ENCODE data around the gene ERBB4. TPM values are rescaled to one million over a fixed set of nuclear protein-coding genes. Genes with fewer than 3 reads are reported as not detected.
"Not testable (repeated sequence)": the region's sequence is repeated elsewhere in the genome, so short reads cannot be mapped to it uniquely, and the experiment has no call there.

Gene ERBB4
- total RNA-seq, 1 donor from 2014 or later = 2.6 TPM

GRCh38 chr2:212107989-212108388 is 430.6 kb downstream of the ERBB4 start:
- Histone ChIP-seq H3K36me3 (ENCODE audit: control insufficient read depth, insufficient read depth, low read length) (no peaks in the 10 kb centered on the region), H3K4me3 (ENCODE audit: low read depth, low read length) (no peak overlapping the region)
- no peak for DNase-seq (ENCODE audit: low read depth)

GRCh38 chr2:212107014-212107413 is 431.6 kb downstream of the ERBB4 start:
- no peak for TF ChIP-seq CTCF (IDR thresholded peaks at IDR 0.05; ENCODE audit: insufficient read depth, low read length, poor library complexity, severe bottlenecking)

More at GRCh38 chr2:212107989-212108388, 430.6 kb downstream of the ERBB4 start:
- no peaks in the 10 kb centered on the region for H3K27me3 ChIP-seq (ENCODE audit: control insufficient read depth, insufficient read depth, low read length)
- no peak for TF ChIP-seq CTCF (IDR thresholded peaks at IDR 0.05; ENCODE audit: insufficient read depth, low read length, poor library complexity, severe bottlenecking)

GRCh38 chr2:212106536-212106935 is 432.1 kb downstream of the ERBB4 start:
- DNase-seq (ENCODE audit: low read depth); H3K4me3 ChIP-seq (ENCODE audit: low read depth, low read length); H3K36me3 ChIP-seq (ENCODE audit: control insufficient read depth, insufficient read depth, low read length); H3K27me3 ChIP-seq (ENCODE audit: control insufficient read depth, insufficient read depth, low read length): not testable (repeated sequence)

More at GRCh38 chr2:212107014-212107413, 431.6 kb downstream of the ERBB4 start:
- Histone ChIP-seq H3K4me3 (ENCODE audit: low read depth, low read length) (no peak overlapping the region), H3K27me3 (ENCODE audit: control insufficient read depth, insufficient read depth, low read length) (no peaks in the 10 kb centered on the region), H3K36me3 (ENCODE audit: control insufficient read depth, insufficient read depth, low read length) (no peaks in the 10 kb centered on the region)
- DNase-seq (ENCODE audit: low read depth) = no peak

GRCh38 chr2:212099658-212100057 is 438.9 kb downstream of the ERBB4 start:
- DNase-seq (ENCODE audit: low read depth) = no peak
- TF ChIP-seq CTCF (IDR thresholded peaks at IDR 0.05; ENCODE audit: insufficient read depth, low read length, poor library complexity, severe bottlenecking) = no peak
- no peaks in the 10 kb centered on the region for H3K27me3 ChIP-seq (ENCODE audit: control insufficient read depth, insufficient read depth, low read length)
- H3K36me3 ChIP-seq (ENCODE audit: control insufficient read depth, insufficient read depth, low read length) = no peaks in the 10 kb centered on the region
- no peak overlapping the region for H3K4me3 ChIP-seq (ENCODE audit: low read depth, low read length)

- Histone ChIP-seq H3K27me3 (ENCODE audit: control insufficient read depth, insufficient read depth, low read length) (no peaks in the 10 kb centered on the region), H3K36me3 (ENCODE audit: control insufficient read depth, insufficient read depth, low read length) (no peaks in the 10 kb centered on the region), H3K4me3 (ENCODE audit: low read depth, low read length) (no peak overlapping the region)
- TF ChIP-seq CTCF (IDR thresholded peaks at IDR 0.05; ENCODE audit: insufficient read depth, low read length, poor library complexity, severe bottlenecking) = no peak
- DNase-seq (ENCODE audit: low read depth) = no peak
Observed at GRCh38 chr2:212098966-212099365, 439.6 kb downstream of the ERBB4 start.

- no peak for DNase-seq (ENCODE audit: low read depth)
- no peak overlapping the region for H3K4me3 ChIP-seq (ENCODE audit: low read depth, low read length)
- no peaks in the 10 kb centered on the region for H3K27me3 ChIP-seq (ENCODE audit: control insufficient read depth, insufficient read depth, low read length)
- TF ChIP-seq CTCF (IDR thresholded peaks at IDR 0.05; ENCODE audit: insufficient read depth, low read length, poor library complexity, severe bottlenecking) = no peak
- no peaks in the 10 kb centered on the region for H3K36me3 ChIP-seq (ENCODE audit: control insufficient read depth, insufficient read depth, low read length)
Observed at GRCh38 chr2:212097001-212097400, 441.6 kb downstream of the ERBB4 start.

Data from kidney epithelial cell (primary cell).